ENCODE data around the gene C2CD4D. TPM values are rescaled to one million over a fixed set of nuclear protein-coding genes. Genes with fewer than 3 reads are reported as not detected.

C2CD4D gene
- total RNA-seq, 2 donors from 2014 or later = 1.5 TPM; not detected in 1

- Mint-ChIP-seq H3K4me1 (ENCODE audit: low read depth in 2 of 2) (peaks cover 4 to 7% of the 10 kb centered on the region in 2 donors), H3K4me3 (no peak overlapping the region), H3K9me3 (no peaks in the 10 kb centered on the region), H3K36me3 (no peaks in the 10 kb centered on the region), H3K27me3 (no peaks in the 10 kb centered on the region), H3K27ac (no peak overlapping the region)
- ATAC-seq = no peak
- DNase-seq (ENCODE audit: low spot score) = no peak
These were observed 30.2 kb downstream of the C2CD4D start for GRCh38 chr1:151809290-151809984.

DNA sequence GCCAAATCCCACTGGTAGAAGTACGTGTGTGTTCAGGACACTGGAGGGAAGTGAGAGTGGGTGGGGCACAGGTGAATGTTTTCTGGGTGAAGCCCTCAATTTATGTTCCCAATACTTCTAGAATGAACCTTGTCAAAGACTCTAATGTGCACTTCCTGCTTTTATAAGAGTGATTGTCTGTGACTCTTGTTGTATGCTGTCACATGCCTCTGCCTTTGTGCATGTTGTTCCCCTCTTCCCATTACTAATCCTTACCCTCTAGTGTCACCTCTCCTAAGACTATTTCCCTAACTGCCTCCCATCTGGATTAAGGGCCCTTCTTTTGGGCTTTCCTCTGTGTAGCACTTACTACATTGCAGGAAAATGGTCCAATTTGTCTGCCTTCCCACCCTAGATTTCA, 31.9 kb downstream of the C2CD4D start:
- Mint-ChIP-seq H3K27me3 (no peaks in the 10 kb centered on the region), H3K27ac (no peak overlapping the region), H3K4me3 (no peak overlapping the region), H3K36me3 (no peaks in the 10 kb centered on the region), H3K9me3 (no peaks in the 10 kb centered on the region), H3K4me1 (ENCODE audit: low read depth in 2 of 2) (peaks cover 1 to 3% of the 10 kb centered on the region in 2 donors)
- DNase-seq (ENCODE audit: low spot score) (no peak), ATAC-seq (no peak)

GRCh38 chr1:151807131-151807530, 32.5 kb downstream of the C2CD4D start:
- H3K36me3 Mint-ChIP-seq = no peaks in the 10 kb centered on the region
- ATAC-seq (no peak), DNase-seq (ENCODE audit: low spot score) (no peak)
- no peaks in the 10 kb centered on the region for H3K4me1 Mint-ChIP-seq (ENCODE audit: low read depth in 2 of 2)
- H3K27me3 Mint-ChIP-seq = no peaks in the 10 kb centered on the region
- H3K27ac Mint-ChIP-seq = no peak overlapping the region
- no peaks in the 10 kb centered on the region for H3K9me3 Mint-ChIP-seq
- H3K4me3 Mint-ChIP-seq = no peak overlapping the region

DNA sequence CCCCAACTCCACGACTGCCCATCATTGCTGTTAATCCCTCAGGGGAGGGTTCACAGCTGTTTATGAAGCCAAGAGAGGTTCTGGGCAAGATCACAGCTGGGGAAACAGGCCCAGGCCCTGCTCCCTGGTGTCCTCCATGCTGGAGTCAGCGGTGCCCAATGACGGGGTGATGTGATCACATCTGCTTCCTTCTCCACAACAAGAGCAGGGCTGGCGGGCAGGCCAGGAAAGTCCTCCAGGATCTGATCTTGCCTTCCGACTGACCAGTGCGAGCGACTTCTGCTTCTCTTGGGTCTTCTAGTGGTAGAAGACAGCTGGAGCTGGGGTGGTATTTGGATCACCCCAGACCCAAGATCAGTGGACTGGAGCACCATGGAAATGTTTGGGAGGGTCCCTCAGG, 33.5 kb downstream of the C2CD4D start:
- Mint-ChIP-seq H3K4me3 (no peak overlapping the region), H3K27me3 (no peaks in the 10 kb centered on the region), H3K27ac (no peak overlapping the region), H3K9me3 (no peaks in the 10 kb centered on the region), H3K4me1 (ENCODE audit: low read depth in 2 of 2) (no peaks in the 10 kb centered on the region), H3K36me3 (no peaks in the 10 kb centered on the region)
- DNase-seq (ENCODE audit: low spot score) (no peak), ATAC-seq (no peak)

DNA sequence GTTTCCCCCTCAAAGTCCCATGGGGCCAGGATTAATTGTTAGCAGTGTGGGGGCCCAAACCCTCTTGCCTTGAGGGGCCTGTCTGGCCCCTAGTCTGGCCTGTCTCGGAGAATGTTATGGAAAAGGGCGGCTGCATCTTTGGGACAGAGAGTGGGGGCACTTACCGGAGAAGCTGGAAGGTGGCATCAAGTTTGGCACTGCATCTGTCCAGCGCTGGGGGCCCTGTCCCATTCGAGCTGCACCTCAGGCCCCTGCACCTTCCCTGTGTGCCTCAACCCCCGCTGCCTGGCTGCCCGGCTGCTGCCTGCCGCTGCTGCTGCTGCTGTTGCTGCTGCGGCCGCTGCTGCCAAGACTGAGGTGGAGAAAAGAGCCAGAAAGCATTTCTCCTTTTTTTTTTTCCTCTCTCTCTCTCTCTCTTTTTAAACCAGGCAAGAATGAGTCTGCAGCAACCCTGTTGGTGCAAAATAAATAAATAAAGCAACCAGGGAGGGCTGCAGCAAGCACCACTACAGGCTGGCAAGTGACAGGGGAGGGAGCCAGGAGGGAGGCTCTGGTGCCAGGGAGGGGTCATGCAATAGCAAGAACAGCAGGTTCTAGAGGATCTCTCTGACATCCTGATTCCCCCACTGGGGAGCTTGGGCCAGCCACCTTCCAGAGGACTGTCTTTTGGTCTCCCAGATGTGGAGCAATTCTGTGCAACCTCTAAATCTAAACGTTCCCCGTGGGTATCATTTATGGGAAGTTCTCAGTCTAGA, 34.4 kb downstream of the C2CD4D start, which contains the start of gene LINGO4:
Gene LINGO4, minus strand, starts transcription at position 354 of the 755 bp plus-strand sequence. CDS start 2,715 bp downstream, outside the sequence.
- H3K27me3 Mint-ChIP-seq = no peaks in the 10 kb centered on the region
- no peaks in the 10 kb centered on the region for H3K9me3 Mint-ChIP-seq
- peaks cover 5% of the 10 kb centered on the region in 2 donors for H3K4me1 Mint-ChIP-seq (ENCODE audit: low read depth in 2 of 2)
- H3K4me3 Mint-ChIP-seq = no peak within 1 kb of the TSS
- DNase-seq (ENCODE audit: low spot score) (no peak), ATAC-seq (no peak)
- no peaks in the 10 kb centered on the region for H3K36me3 Mint-ChIP-seq
- no peak within 1 kb of the TSS for H3K27ac Mint-ChIP-seq

GRCh38 chr1:151803915-151804314, 35.7 kb downstream of the C2CD4D start:
- no peaks in the 10 kb centered on the region for H3K9me3 Mint-ChIP-seq
- DNase-seq (ENCODE audit: low spot score) = no peak
- H3K4me3 Mint-ChIP-seq = no peak overlapping the region
- H3K27ac Mint-ChIP-seq = no peak overlapping the region
- no peaks in the 10 kb centered on the region for H3K36me3 Mint-ChIP-seq
- no peak for ATAC-seq
- no peaks in the 10 kb centered on the region for H3K27me3 Mint-ChIP-seq
- peaks cover 7 to 11% of the 10 kb centered on the region in 2 donors for H3K4me1 Mint-ChIP-seq (ENCODE audit: low read depth in 2 of 2)

DNA sequence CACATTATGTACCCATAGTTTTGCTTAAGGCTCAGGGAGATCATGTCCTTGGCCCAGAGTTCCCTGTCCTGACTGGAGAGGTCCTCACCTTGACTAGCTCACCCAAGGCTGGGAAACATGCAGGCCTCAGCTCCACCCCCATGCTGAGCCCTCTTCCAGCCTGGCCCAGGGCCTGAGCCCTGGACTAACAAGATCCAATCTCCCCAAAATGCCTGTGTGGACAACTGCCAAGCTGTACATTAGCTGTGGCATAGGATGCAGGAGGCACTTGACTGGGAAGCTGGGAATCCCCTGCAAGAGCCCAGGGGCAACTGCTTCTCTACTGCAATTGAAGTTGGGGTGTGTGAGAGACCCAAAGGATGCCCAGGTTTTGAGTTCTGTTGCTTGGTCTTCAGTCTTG, 36.5 kb downstream of the C2CD4D start:
- H3K9me3 Mint-ChIP-seq = no peaks in the 10 kb centered on the region
- H3K27ac Mint-ChIP-seq = no peak overlapping the region
- DNase-seq (ENCODE audit: low spot score) = no peak

DNA sequence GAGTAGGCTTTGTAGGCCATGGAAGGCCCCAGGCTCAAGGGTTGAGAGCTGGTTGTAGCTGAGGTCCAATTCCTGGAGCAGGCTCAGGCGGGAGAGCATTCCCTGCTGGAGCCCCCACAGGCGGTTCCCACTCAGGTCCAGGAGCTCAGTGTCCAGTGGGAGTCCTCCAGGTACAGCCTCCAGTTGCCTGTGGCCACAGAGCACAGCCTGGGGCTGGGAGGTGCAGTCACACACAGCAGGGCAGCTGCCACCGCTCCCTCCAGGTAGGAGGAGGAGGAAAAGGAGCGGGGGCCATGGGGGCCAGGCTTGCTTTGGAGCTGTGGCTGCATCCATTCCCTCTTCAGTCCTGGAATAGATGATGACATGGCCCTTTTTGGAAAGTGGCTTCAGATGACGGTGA, 37.2 kb downstream of the C2CD4D start:
- Mint-ChIP-seq H3K27me3 (no peaks in the 10 kb centered on the region), H3K4me3 (no peak overlapping the region), H3K27ac (no peak overlapping the region), H3K36me3 (no peaks in the 10 kb centered on the region), H3K9me3 (no peaks in the 10 kb centered on the region), H3K4me1 (ENCODE audit: low read depth in 2 of 2) (peaks cover 7 to 11% of the 10 kb centered on the region in 2 donors)
- DNase-seq (ENCODE audit: low spot score) (no peak), ATAC-seq (no peak)

More for the DNA sequence above, 36.5 kb downstream of the C2CD4D start:
- Mint-ChIP-seq H3K4me3 (no peak overlapping the region), H3K4me1 (ENCODE audit: low read depth in 2 of 2) (peaks cover 7 to 11% of the 10 kb centered on the region in 2 donors), H3K36me3 (no peaks in the 10 kb centered on the region), H3K27me3 (no peaks in the 10 kb centered on the region)
- ATAC-seq = no peak

GRCh38 chr1:151801846-151802245, 37.8 kb downstream of the C2CD4D start:
- Mint-ChIP-seq H3K27ac (no peak overlapping the region), H3K36me3 (no peaks in the 10 kb centered on the region), H3K4me1 (ENCODE audit: low read depth in 2 of 2) (peaks cover 7 to 11% of the 10 kb centered on the region in 2 donors), H3K27me3 (no peaks in the 10 kb centered on the region), H3K4me3 (no peak overlapping the region), H3K9me3 (no peaks in the 10 kb centered on the region)
- no peak for ATAC-seq
- no peak for DNase-seq (ENCODE audit: low spot score)

DNA sequence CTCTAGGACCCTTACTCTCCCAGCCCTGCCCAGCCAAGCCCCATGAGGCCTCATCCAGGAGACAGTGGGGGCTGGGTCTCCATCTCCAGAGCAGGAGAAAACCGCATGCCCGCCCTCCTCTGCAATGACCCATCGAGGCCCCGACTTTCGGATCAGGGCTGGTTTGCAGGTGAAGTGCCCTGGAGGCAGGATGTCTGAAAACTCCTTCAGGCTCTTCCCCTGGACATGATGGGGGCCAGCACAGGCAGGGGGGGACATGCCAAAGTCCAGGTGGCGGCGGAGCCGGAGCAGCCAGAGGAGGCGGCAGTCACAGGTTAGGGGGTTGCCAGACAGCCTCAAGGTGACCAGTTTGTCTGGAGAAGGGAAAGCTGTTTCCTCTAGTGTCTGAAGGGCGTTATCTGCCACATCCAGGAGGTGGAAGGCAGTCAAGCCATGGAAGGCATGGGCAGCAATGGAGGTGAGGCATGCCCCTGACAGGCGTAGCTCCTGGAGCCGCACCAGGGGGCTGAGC, 38.3 kb downstream of the C2CD4D start:
- no peak overlapping the region for H3K27ac Mint-ChIP-seq
- H3K36me3 Mint-ChIP-seq = no peaks in the 10 kb centered on the region
- no peaks in the 10 kb centered on the region for H3K9me3 Mint-ChIP-seq
- no peaks in the 10 kb centered on the region for H3K27me3 Mint-ChIP-seq
- no peak overlapping the region for H3K4me3 Mint-ChIP-seq
- ATAC-seq (no peak), DNase-seq (ENCODE audit: low spot score) (no peak)
- peaks cover 7 to 11% of the 10 kb centered on the region in 2 donors for H3K4me1 Mint-ChIP-seq (ENCODE audit: low read depth in 2 of 2)

DNA sequence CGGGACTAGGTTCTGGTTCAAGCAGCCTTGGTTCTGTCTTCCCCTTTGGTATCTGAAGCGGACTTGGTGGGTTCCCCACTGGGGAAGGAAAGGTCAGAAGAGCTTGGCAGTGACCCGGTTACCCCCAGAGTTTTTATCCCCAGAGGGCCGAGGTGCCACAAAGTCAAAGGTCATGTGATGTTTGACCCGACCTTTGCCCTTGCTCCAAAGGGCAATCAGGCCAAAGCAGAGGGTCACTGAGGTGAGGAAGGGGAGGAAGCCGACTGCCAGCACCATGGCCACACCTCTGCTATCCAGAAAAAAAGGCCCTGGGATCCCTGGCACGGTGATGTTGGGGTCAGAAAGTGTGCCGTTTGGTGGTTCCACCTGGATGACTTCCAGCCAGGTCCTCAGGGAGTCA, 38.8 kb downstream of the C2CD4D start:
- DNase-seq (ENCODE audit: low spot score) (no peak), ATAC-seq (no peak)
- Mint-ChIP-seq H3K9me3 (no peaks in the 10 kb centered on the region), H3K27ac (no peak overlapping the region), H3K4me1 (ENCODE audit: low read depth in 2 of 2) (peaks cover 7 to 11% of the 10 kb centered on the region in 2 donors), H3K4me3 (no peak overlapping the region), H3K27me3 (no peaks in the 10 kb centered on the region), H3K36me3 (no peaks in the 10 kb centered on the region)

- H3K36me3 Mint-ChIP-seq = no peaks in the 10 kb centered on the region
- ATAC-seq (no peak), DNase-seq (ENCODE audit: low spot score) (no peak)
These were observed 40.2 kb downstream of the C2CD4D start for GRCh38 chr1:151799179-151800022.

GRCh38 chr1:151798571-151798970, 41.0 kb downstream of the C2CD4D start:
- H3K4me1 Mint-ChIP-seq (ENCODE audit: low read depth in 2 of 2) = peaks cover 7 to 11% of the 10 kb centered on the region in 2 donors
- no peak overlapping the region for H3K4me3 Mint-ChIP-seq
- DNase-seq (ENCODE audit: low spot score) (no peak), ATAC-seq (no peak)
- H3K27ac Mint-ChIP-seq = no peak overlapping the region
- no peaks in the 10 kb centered on the region for H3K27me3 Mint-ChIP-seq
- H3K36me3 Mint-ChIP-seq = no peaks in the 10 kb centered on the region
- no peaks in the 10 kb centered on the region for H3K9me3 Mint-ChIP-seq

More at GRCh38 chr1:151799179-151800022, 40.2 kb downstream of the C2CD4D start:
- Mint-ChIP-seq H3K4me3 (no peak overlapping the region), H3K4me1 (ENCODE audit: low read depth in 2 of 2) (peaks cover 7 to 11% of the 10 kb centered on the region in 2 donors), H3K27ac (no peak overlapping the region), H3K9me3 (no peaks in the 10 kb centered on the region), H3K27me3 (no peaks in the 10 kb centered on the region)

Measured in natural killer cell treated with Interleukin-12 subunit alpha and Interleukin-12 subunit beta and Interleukin-15 and Interleukin-18, amount 100 ng/mL, for 72 hours (primary cell).